Nephron (organoid): Measurements from ENCODE around the gene EPHB2.
A peak's percentile ranks its signal among the peaks of the same experiment; 100 is the strongest.

Source experiments
- H3K27ac Mint-ChIP-seq, 3 experiments: 2 replicates each; pipeline ENCODE4 v1.8.0; 2020; ENCODE audit warnings: mixed read lengths in 3 of 3, mild to moderate bottlenecking in 2 of 3, moderate library complexity in 1 of 3
- H3K27me3 Mint-ChIP-seq: 2 replicates; pipeline ENCODE4 v1.8.0; 2021; ENCODE audit warnings: low read depth, mild to moderate bottlenecking, moderate library complexity, mixed read lengths
- H3K36me3 Mint-ChIP-seq: 2 replicates; pipeline ENCODE4 v1.8.0; 2020; ENCODE audit warnings: low read depth, mixed read lengths
- H3K4me1 Mint-ChIP-seq: 2 replicates; pipeline ENCODE4 v1.8.0; 2020; ENCODE audit warnings: mixed read lengths
- H3K4me3 Mint-ChIP-seq, 3 experiments: 2 replicates each; pipeline ENCODE4 v1.8.0; 2020; ENCODE audit warnings: mild to moderate bottlenecking in 3 of 3, mixed read lengths in 3 of 3, moderate library complexity in 2 of 3
- H3K9me3 Mint-ChIP-seq: 2 replicates; pipeline ENCODE4 v1.8.0; 2020; ENCODE audit warnings: mixed read lengths
- CTCF ChIP-seq, 3 experiments: fragments of 200-600 bp; sonication (generic); IDR thresholded peaks; one replicate each; pipeline ENCODE4 v1.5.0; 2021; ENCODE audit warnings: antibody characterized with exemption in 3 of 3; ENCODE audit not compliant: unreplicated experiment in 3 of 3

The EPHB2 gene

GRCh38 chr1:22861764-22862440, 151.3 kb downstream of the EPHB2 start:
- Mint-ChIP-seq H3K9me3 (no peaks in the 10 kb centered on the region), H3K36me3 (peaks cover 26% of the 10 kb centered on the region), H3K27ac (peak overlapping the region in 2 of 3 experiments; percentile 49 to 74), H3K4me1 (no peaks in the 10 kb centered on the region), H3K27me3 (peaks cover 10% of the 10 kb centered on the region), H3K4me3 (no peak overlapping the region)
- peak; percentile 82 to 92 (median 89) for TF ChIP-seq CTCF (IDR thresholded peaks at IDR 0.05; ENCODE audit: unreplicated experiment in 3 of 3)

- H3K36me3 Mint-ChIP-seq, result peaks cover 31% of the 10 kb centered on the region
- TF ChIP-seq CTCF (IDR thresholded peaks at IDR 0.05; ENCODE audit: unreplicated experiment in 3 of 3), result no peak
- H3K27me3 Mint-ChIP-seq, result peaks cover 9% of the 10 kb centered on the region
- no peak overlapping the region for H3K4me3 Mint-ChIP-seq
- H3K27ac Mint-ChIP-seq, result no peak overlapping the region
- no peaks in the 10 kb centered on the region for H3K4me1 Mint-ChIP-seq
- H3K9me3 Mint-ChIP-seq, result no peaks in the 10 kb centered on the region
These were observed 152.1 kb downstream of the EPHB2 start for GRCh38 chr1:22862752-22863151.

GRCh38 chr1:22863766-22864165, 153.1 kb downstream of the EPHB2 start:
- TF ChIP-seq CTCF (IDR thresholded peaks at IDR 0.05; ENCODE audit: unreplicated experiment in 3 of 3), result no peak
- H3K4me1 Mint-ChIP-seq, result no peaks in the 10 kb centered on the region
- H3K36me3 Mint-ChIP-seq, result peaks cover 38% of the 10 kb centered on the region
- no peaks in the 10 kb centered on the region for H3K9me3 Mint-ChIP-seq
- H3K27ac Mint-ChIP-seq, result no peak overlapping the region
- H3K4me3 Mint-ChIP-seq, result no peak overlapping the region
- peaks cover 5% of the 10 kb centered on the region for H3K27me3 Mint-ChIP-seq

- H3K36me3 Mint-ChIP-seq, result peaks cover 49% of the 10 kb centered on the region
- no peak overlapping the region for H3K27ac Mint-ChIP-seq
- H3K4me1 Mint-ChIP-seq, result peaks cover 10% of the 10 kb centered on the region
- no peaks in the 10 kb centered on the region for H3K9me3 Mint-ChIP-seq
- H3K4me3 Mint-ChIP-seq, result no peak overlapping the region
- H3K27me3 Mint-ChIP-seq, result peaks cover 3% of the 10 kb centered on the region
- no peak for TF ChIP-seq CTCF (IDR thresholded peaks at IDR 0.05; ENCODE audit: unreplicated experiment in 3 of 3)
These were observed 154.2 kb downstream of the EPHB2 start for GRCh38 chr1:22864886-22865285.

- H3K27ac Mint-ChIP-seq, result no peak overlapping the region
- TF ChIP-seq CTCF (IDR thresholded peaks at IDR 0.05; ENCODE audit: unreplicated experiment in 3 of 3), result no peak
- peaks cover 49% of the 10 kb centered on the region for H3K36me3 Mint-ChIP-seq
- peaks cover 19% of the 10 kb centered on the region for H3K4me1 Mint-ChIP-seq
- peaks cover 5% of the 10 kb centered on the region for H3K27me3 Mint-ChIP-seq
- no peaks in the 10 kb centered on the region for H3K9me3 Mint-ChIP-seq
- H3K4me3 Mint-ChIP-seq, result no peak overlapping the region
These were observed 155.1 kb downstream of the EPHB2 start for GRCh38 chr1:22865736-22866135.

GRCh38 chr1:22866868-22867267, 156.2 kb downstream of the EPHB2 start:
- H3K27me3 Mint-ChIP-seq, result peaks cover 9% of the 10 kb centered on the region
- peak overlapping the region in 1 of 3 experiments; percentile 28 for H3K27ac Mint-ChIP-seq
- peaks cover 26% of the 10 kb centered on the region for H3K4me1 Mint-ChIP-seq
- TF ChIP-seq CTCF (IDR thresholded peaks at IDR 0.05; ENCODE audit: unreplicated experiment in 3 of 3), result no peak
- no peaks in the 10 kb centered on the region for H3K9me3 Mint-ChIP-seq
- no peak overlapping the region for H3K4me3 Mint-ChIP-seq
- H3K36me3 Mint-ChIP-seq, result peaks cover 49% of the 10 kb centered on the region
